CD4-positive, alpha-beta T cell treated with Interleukin-4 for 1 hour (primary cell): Measurements from ENCODE around the gene EPS8L3.

Experiments used
- DNase-seq, 2 donors: peaks; one replicate each; pipeline ENCODE4 v3.0.0-alpha.2; 2020 to 2022

Gene EPS8L3

DNA sequence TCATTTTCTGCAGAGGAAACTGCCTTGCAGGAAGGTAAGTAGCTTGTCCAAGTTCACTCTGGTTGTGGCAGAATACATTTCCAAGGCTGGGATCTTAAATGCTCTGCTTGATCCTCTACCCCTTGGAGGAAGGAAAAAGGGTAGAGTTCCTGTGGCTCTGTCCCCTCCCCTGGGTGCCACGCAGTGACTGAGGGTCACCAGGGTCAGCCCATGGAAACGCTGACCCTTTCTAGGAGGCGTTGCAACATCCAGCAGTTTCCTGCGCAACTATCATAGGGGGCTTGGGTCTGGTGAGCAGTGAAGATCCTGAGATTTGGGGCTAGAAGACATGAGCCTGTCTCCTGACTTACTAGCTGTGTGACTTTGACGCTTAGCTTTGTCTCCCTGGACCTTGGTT is 29.4 kb upstream of the EPS8L3 start:
- no peak for DNase-seq

DNA sequence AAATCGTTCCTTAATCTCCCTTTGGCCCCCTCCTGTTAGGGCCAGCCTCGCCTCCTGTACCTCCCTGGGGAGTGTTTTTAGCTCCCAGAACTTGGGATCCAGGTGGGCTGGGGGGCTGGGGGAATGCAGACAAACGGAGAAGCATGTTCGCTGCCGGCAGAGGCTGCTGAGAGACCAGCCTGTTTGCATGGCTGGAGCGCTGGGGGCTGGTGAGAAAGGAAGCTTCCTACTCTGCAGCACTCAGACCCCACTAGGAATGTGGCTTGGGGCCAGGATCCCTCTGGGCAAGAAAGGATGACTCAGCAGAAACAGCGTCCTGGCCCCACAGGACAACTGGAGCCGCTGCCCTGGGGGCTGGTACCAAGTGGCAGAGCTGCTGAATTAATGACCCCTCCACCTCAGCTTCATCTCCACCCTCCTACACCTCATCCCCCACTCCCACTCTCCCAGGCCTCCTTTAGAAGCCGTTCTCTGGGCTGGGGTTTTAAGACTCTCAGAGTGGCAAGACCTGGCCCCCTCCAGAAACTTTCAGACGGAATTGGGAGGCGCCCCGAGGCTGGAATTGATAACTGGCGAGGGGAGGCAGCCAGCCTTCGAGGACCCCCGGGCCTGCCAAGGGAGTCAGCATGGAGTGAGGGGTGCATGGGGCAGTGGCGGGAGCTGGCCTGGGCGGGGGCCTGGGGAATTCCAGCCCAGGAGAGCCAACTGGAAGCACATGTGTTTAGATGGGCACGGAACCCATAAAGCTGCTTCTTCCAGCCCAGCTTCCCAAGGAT is 28.5 kb upstream of the EPS8L3 start:
- no peak for DNase-seq

GRCh38 chr1:109791495-109792043 is 27.8 kb upstream of the EPS8L3 start:
- DNase-seq, result no peak

GRCh38 chr1:109790735-109791494 is 27.2 kb upstream of the EPS8L3 start:
- DNase-seq, result peak; percentile 80 to 81

DNA sequence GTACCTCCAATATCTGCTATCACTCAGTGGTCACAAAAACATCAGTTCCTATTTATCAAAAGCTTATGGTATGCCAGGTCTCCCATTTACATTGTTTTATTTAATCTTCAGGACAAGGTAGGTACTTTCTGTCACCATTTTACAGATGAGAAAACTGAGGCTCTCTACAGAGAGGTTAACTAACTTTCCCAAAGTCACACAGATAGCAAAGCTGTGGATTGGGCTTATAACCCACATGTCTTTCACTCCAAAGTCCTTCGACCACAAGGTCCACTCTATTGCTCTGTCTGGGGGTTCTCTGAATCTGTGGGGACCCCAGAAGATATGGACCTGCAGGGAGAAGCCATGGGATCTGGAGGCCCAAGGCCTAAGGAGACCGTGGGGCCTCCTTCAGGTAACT is 26.6 kb upstream of the EPS8L3 start:
- DNase-seq, result no peak

DNA sequence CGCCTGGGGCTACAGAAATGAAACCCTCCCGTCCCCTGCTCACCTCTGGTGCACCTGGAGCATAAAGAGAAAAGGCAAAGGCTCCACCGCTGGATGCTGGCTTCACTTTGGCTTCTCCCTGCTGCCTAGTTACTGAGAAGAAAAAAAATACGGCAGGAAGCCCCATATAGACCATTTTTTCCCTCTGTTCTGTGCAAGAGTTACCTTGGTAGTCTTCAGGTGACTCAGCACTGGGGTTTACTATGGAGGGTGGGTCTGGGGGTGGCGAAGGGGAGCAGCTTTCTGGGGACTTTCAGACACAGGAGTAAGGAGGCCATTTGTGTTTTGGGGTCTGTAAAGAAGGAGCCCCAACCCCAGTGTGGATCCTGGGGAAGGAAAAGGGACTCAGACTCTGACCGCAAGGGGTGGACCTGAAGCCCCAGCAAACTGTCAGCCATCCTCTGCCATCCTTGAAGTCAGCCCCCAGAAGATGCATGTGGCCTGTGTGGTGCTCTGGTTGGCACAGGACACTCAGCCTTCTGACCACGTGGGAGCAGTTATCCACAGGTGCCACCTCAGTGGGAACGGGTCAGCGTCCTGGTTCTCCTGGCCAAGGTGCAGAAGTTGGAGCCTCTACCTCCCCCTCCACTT is 25.9 kb upstream of the EPS8L3 start:
- DNase-seq, result peak in 1 of 2 donors; percentile 3

- peak in 1 of 2 donors; percentile 13 for DNase-seq
Observed at GRCh38 chr1:109788695-109789521, 25.2 kb upstream of the EPS8L3 start.

- peak; percentile 23 to 39 for DNase-seq
Observed at GRCh38 chr1:109787845-109788601, 24.3 kb upstream of the EPS8L3 start.

GRCh38 chr1:109787211-109787844 is 23.6 kb upstream of the EPS8L3 start:
- no peak for DNase-seq

GRCh38 chr1:109786531-109787021 is 22.9 kb upstream of the EPS8L3 start:
- DNase-seq, result no peak

GRCh38 chr1:109786112-109786480 is 22.4 kb upstream of the EPS8L3 start:
- no peak for DNase-seq

DNA sequence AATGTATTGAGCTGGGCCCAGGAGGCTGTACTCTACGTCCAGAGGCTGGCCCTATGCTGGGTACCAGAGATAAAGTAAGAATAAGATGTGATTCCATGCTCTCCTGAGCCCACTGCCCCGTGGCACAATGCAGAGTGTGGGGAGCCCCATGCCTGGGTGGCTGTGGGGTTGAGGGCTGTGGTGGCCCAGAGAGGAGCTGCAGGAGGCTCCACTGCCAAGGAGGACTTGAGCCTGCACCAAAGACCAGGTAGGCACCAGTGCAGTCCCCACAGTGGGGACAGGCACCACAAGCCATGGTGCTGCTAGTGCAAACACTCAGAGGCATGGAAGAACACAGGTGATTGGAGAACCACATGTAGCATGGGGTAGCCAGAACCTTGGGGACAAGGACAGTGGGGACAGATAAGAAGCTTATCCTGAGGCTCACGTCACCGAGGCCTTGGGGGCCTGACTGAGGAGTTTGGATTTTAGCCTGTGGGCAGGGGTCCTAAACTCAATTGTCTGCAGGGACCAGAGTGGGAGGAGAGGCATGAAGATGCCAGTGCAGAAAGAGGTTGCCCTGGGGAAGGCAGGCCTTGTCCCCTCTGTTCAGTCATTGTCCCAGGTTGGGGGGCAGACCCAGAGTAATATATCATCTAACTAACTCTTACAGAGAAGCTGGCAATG is 21.9 kb upstream of the EPS8L3 start:
- no peak for DNase-seq

DNA sequence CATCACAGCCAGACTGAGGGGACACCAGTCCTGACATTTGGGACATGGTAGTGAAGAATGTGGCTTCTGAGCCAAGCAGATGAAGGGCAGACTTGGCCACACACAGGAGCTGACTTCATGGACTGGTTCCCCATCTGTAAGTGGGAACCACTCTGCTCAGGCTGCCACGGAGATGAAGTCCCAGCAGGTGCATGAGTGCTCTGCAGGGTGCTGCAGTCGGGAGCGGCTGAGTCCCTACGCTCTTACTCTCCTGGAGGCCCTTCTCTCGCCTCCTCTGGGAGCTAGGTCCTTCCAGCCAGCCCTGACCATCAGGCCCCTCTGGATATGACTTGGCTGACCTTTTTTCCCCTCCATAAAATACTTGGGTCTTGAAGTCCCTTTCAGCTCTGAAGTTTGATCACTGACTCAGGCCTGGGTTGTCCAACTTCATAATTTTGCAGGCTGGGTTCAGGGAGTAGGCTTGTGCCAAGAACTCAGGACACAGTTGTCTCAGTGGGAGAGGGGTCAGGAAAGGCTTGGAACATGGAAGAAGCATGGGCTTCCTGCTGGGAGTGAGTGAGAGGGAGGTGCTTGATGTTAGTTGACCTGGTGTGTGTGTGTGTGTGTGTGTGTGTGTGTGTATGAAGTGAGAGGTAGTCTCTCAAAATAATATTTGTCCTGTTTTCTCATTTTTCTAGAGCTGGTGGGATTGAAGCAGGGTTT is 21.0 kb upstream of the EPS8L3 start:
- DNase-seq, result no peak

- DNase-seq, result no peak
Observed at GRCh38 chr1:109783436-109783835, 19.7 kb upstream of the EPS8L3 start.

DNA sequence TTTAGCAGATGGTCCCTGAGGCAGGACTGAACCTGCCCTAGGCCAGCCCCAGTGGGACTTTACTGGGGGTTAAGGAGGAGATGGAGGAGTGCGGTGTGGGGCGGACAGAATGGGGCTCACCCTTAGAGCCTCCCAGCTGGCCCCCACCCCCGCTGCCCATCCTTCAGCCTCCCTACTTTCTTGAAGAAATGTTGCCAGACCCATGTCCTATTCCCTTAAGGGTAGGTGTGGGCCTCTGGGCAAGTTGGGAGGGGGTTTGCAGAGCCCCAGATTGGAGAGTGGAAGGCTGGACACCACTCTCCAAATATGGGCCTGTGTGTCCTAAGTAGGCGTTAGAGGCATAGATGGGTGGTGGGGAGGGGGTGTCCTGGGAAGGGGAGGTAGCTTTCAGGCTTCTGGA is 19.2 kb upstream of the EPS8L3 start:
- DNase-seq, result no peak

DNA sequence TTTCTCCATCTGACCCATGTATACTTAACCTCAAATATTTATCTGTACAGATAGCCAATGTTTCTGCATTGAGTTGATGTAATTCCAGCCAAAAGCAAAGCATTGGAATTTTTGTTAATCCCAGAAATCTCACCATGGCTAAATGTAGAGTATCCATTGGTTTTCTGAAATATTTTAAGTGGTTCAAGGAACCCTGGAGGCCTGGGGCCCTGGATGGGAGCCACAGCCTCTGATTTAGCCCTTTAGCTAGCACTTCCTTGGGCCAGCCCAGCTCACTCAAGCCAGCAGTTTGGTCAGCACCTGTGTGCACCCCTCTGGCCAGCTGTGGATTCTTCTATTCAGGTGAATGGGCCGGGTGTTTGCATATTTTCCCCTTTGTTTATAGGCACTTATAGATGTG is 18.8 kb upstream of the EPS8L3 start:
- no peak for DNase-seq

DNA sequence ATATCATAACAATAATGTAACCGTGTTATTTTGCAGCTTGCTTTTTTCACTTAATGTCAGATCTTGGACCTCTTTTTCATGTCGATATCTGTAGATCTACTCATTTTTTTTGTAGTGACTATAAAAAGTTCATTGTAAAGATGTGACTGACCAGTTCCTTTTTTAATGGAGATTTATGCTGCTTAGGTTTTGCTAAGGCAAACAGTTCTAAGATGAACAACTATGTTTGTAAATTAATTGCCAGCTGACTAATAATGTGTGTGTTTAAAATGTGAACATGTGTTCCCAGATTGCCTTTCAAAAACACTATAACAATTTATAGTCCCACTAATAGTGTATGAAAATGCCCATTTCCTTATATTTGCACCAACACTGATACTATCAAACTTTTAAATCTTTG is 18.1 kb upstream of the EPS8L3 start:
- DNase-seq, result no peak

GRCh38 chr1:109780982-109781381 is 17.3 kb upstream of the EPS8L3 start:
- no peak for DNase-seq

DNA sequence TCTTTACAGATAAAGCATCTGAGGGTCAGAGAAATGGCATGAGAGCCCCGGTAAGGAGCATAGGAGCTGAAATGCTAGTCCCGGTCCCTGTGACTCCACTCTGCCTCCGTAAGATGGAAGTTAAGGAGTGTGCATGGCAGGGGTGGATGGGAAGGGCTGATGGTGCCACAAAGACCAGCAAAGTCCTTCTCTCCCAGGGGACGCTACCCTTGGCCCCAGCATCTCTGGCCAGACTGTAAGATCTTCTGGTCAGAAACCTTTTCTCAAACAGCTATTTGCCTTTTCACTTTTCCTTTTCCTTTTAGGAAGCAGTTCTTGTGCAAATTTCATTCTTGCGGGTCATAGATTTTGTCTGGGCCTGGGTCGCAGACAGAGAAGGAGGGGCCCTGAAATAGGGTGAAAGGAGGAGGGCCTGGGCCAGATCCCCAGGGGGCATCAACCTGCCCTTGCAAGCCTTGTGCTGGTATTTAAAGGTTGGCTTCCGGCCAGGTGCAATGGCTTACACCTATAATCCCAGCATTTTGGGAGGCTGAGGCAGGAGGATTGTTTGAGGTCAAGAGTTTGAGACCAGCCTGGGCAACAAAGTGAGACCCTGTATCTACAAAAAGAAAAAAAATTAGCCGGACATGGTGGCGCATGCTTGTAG is 14.4 kb upstream of the EPS8L3 start:
- no peak for DNase-seq
